Colonic mucosa (tissue), 4 donors: ENCODE data around the gene KDM4B. TPM values are rescaled to one million over a fixed set of nuclear protein-coding genes. Genes with fewer than 3 reads are reported as not detected.
A peak's percentile ranks its signal among the peaks of the same experiment; 100 is the strongest.
"Not testable (repeated sequence)": the region's sequence is repeated elsewhere in the genome, so short reads cannot be mapped to it uniquely, and the experiment has no call there.

Experiments used
- DNase-seq: peaks from one replicate; pipeline ENCODE4 v3.0.0-alpha.2; 2020
- H3K27ac ChIP-seq: fragments of 200-600 bp; one replicate; pipeline ENCODE4 v1.8.0; 2021
- H3K27me3 ChIP-seq: fragments of 200-600 bp; one replicate; pipeline ENCODE4 v1.8.0; 2021
- H3K36me3 ChIP-seq: fragments of 200-600 bp; one replicate; pipeline ENCODE4 v1.8.0; 2021
- H3K4me1 ChIP-seq: fragments of 200-600 bp; one replicate; pipeline ENCODE4 v1.8.0; 2021; ENCODE audit warnings: mild to moderate bottlenecking
- H3K4me3 ChIP-seq: fragments of 200-600 bp; one replicate; pipeline ENCODE4 v1.8.0; 2021
- H3K9ac ChIP-seq, 2 donors: one replicate each; pipeline ENCODE4 v1.7.0; 2013; ENCODE audit warnings: control low read depth in 2 of 2, low read depth in 2 of 2, low read length in 2 of 2
- H3K9me3 ChIP-seq: fragments of 200-600 bp; one replicate; pipeline ENCODE4 v1.8.0; 2021
- intact Hi-C: fragments of 100-400 bp; cut with DNase I; formaldehyde crosslinking; loops from one replicate; pipeline ENCODE4 v1.14.1; 2022
- total RNA-seq, 2 donors: library from RNA; stranded (reverse); fragmentation: NEBNext Ultra II Directional in 1 of 2; extraction: Animal tissue kit (Norgen Biotek cat#: 25700) in 1 of 2; gene quantifications; one replicate each; pipeline ENCODE4 v1.2.1, GENCODE V29; 2021
- TF ChIP-seq, protein P1 (sequence below): fragments of 200-600 bp; IDR thresholded peaks from one replicate; pipeline ENCODE4 v1.8.0; 2022; ENCODE audit warnings: antibody characterized with exemption, mild to moderate bottlenecking
- donor health status: healthy.
- donor health status: DM: no; HTN: no; CAD: no.
- donor health status: DM: no; HTN: no; CAD: no.

KDM4B gene
- total RNA-seq, 2 donors from 2014 or later: 35.2 to 52.9 TPM

DNA sequence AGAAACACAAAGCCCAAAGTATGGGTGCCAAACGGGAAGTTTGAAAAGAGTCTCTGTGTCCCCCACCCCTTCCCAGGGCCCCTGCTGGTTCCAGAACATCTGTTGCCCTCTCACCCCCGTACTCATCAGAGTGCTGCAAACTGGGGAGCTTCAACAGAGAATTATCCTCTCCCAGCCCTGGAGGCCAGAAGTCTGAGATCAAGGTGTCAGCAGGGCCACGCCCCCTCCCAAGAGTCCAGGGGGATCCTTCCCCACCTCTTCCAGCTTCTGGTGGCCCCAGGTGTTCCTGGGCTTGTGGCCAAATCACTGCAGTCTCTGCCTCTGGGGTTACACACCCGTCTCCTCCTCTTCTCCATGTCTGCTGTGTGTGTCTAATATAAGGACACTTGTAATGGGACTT lies 188.3 kb downstream of the KDM4B start:
- DNase-seq: no peak
- H3K4me1 ChIP-seq: no peaks in the 10 kb centered on the region
- H3K9me3 ChIP-seq: no peaks in the 10 kb centered on the region
- no peak overlapping the region for H3K9ac ChIP-seq
- no peak overlapping the region for H3K4me3 ChIP-seq
- TF ChIP-seq, protein P1, sequence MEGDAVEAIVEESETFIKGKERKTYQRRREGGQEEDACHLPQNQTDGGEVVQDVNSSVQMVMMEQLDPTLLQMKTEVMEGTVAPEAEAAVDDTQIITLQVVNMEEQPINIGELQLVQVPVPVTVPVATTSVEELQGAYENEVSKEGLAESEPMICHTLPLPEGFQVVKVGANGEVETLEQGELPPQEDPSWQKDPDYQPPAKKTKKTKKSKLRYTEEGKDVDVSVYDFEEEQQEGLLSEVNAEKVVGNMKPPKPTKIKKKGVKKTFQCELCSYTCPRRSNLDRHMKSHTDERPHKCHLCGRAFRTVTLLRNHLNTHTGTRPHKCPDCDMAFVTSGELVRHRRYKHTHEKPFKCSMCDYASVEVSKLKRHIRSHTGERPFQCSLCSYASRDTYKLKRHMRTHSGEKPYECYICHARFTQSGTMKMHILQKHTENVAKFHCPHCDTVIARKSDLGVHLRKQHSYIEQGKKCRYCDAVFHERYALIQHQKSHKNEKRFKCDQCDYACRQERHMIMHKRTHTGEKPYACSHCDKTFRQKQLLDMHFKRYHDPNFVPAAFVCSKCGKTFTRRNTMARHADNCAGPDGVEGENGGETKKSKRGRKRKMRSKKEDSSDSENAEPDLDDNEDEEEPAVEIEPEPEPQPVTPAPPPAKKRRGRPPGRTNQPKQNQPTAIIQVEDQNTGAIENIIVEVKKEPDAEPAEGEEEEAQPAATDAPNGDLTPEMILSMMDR: no peak
- intact Hi-C loops: loop anchor here (10.0 kb wide), 1 partner anchor 102 kb away; no protein-coding TSS in a partner anchor
- H3K27me3 ChIP-seq: no peaks in the 10 kb centered on the region
- no peaks in the 10 kb centered on the region for H3K36me3 ChIP-seq
- H3K27ac ChIP-seq: no peak overlapping the region

DNA sequence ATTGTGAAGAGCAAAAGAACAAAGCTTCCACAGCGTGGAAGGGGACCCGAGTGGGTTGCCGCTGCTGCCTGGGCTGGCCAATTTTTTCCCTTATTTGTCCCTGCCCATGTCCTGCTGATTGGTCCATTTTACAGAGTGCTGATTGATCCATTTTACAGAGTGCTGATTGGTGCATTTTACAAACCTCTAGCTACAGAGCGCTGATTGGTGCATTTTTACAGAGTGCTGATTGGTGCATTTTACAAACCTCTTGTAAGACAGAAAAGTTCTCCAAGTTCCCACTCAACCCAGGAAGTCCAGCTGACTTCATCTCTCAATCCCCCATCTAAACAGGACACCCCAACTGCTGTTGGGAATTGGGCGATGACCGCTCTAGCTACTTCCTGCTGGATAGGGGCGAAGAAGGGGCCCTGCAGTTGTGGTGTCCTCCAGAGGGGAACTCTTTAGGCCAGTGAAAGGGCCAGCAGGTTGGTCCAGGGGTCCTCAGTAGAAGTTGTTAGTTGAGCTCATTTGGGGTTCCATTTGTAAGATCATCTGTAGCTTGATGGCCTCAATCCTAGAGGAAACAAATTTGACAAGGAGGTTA lies 189.7 kb downstream of the KDM4B start:
- H3K27me3 ChIP-seq, H3K36me3 ChIP-seq, H3K4me1 ChIP-seq, H3K4me3 ChIP-seq, DNase-seq, H3K27ac ChIP-seq, H3K9me3 ChIP-seq, H3K9ac ChIP-seq: not testable (repeated sequence)
- intact Hi-C loops: loop anchor here (10.0 kb wide), 1 partner anchor 104 kb away; no protein-coding TSS in a partner anchor

DNA sequence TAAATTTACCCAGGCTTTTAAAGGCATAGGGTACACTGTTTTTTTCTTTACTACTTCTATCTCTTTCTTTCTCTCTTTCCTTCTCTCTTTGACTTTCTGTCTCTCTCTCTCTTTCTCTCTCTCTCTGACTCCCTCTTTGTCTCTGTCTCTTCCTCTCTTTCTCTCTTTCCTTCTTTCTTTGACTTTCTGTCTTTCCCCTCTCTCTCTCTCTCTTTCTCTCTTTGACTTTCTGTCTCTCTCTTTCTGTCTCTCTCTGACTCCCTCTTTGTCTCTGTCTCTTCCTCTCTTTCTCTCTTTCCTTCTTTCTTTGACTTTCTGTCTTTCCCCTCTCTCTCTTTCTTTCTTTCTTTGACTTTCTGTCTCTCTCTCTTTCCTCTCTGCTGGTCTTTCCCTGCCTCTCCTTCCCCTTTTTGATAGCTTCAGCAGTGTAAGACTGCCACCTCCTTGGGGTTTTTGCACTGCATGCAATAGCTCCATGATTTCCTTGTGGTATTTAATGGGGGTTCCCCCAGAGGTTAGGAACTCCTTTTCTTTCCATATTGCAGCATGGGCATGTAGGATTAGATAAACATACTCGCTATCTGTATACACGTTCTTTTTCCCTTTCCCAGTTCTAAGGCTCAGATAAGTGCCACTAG lies 191.4 kb downstream of the KDM4B start:
- intact Hi-C loops: not testable (repeated sequence)

DNA sequence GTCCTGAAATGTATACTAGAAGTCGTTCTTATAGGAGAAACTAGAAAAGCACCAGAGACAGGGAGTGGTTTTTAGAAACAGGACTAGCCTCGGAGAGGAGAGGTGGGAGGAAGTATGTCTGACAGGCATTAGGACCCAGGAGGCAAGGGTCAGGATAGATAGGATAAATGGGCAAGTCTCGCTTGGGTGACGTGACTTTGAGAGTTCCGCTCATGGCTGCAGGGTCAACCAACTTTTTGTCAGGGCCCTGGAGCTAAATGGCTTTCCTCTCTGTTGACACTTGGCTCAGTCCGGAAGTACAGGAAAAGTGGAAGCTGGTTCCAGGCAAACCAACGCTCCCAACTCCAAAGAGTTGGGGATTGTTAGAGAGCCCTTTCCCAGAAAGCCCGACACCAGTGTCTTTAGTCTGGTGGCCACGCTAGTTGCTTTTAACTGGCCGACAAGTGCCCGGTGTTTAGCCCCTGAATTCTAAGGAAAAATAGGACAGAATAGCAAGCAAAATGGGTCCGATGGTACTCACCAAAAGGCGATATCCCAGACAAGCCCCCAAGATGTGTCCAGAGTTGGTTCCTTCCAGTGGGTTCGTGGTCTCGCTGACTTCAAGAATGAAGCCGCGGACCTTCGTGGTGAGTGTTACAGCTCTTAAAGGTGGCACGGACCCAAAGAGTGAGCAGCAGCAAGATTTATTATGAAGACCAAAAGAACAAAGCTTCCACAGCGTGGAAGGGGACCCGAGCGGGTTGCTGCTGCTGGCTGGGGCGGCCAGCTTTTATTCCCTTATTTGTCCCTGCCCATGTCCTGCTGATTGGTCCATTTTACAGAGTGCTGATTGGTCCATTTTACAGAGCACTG lies 196.2 kb downstream of the KDM4B start:
- intact Hi-C loops, H3K4me3 ChIP-seq, H3K27ac ChIP-seq, H3K9ac ChIP-seq, DNase-seq, H3K9me3 ChIP-seq, H3K27me3 ChIP-seq, H3K36me3 ChIP-seq, H3K4me1 ChIP-seq: not testable (repeated sequence)

More for the DNA sequence above, 191.4 kb downstream of the KDM4B start:
- H3K9me3 ChIP-seq, H3K36me3 ChIP-seq, H3K4me3 ChIP-seq, H3K4me1 ChIP-seq, DNase-seq, H3K27ac ChIP-seq, H3K9ac ChIP-seq, H3K27me3 ChIP-seq: not testable (repeated sequence)

DNA sequence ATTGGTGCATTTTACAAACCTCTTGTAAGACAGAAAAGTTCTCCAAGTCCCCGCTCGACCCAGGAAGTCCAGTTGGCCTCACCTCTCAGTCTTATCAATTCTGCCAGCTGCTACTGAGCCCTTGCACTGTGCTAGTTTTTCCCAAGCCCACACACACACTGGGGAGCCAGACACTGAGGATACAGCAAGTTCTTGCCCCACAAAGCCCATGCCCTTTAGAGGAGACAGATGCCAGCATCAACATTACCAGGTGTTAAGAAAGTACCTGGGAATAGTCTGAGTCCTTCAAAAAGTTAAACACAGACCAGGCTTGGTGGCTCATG lies 196.7 kb downstream of the KDM4B start:
- DNase-seq: no peak
- Histone ChIP-seq H3K27ac (no peak overlapping the region), H3K4me3 (no peak overlapping the region), H3K27me3 (no peaks in the 10 kb centered on the region), H3K4me1 (no peaks in the 10 kb centered on the region), H3K9ac (no peak overlapping the region), H3K9me3 (no peaks in the 10 kb centered on the region), H3K36me3 (no peaks in the 10 kb centered on the region)
- intact Hi-C loops: no loop called here
- TF ChIP-seq, protein P1: no peak

DNA sequence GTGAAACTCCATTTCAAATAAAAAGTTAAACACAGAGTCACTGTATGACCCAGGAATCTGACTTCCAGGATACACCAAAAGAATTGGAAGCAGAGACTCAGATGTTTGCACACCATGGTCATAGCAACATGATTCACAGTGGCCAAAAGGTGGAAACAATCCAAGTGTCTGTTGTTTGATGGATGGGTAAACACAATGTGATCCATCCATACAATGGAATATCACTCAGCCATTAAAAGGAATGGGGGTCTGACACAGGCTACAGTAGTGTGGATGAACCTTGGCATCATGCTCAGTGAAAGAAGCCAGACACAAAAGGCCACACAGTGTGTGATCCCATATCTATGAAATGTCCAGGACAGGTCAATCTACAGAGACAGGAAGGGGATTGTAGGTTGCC lies 197.3 kb downstream of the KDM4B start:
- Histone ChIP-seq H3K4me3 (no peak overlapping the region), H3K4me1 (no peaks in the 10 kb centered on the region), H3K9ac (no peak overlapping the region), H3K27me3 (no peaks in the 10 kb centered on the region), H3K9me3 (no peaks in the 10 kb centered on the region), H3K36me3 (no peaks in the 10 kb centered on the region), H3K27ac (no peak overlapping the region)
- TF ChIP-seq, protein P1: no peak
- DNase-seq: no peak
- intact Hi-C loops: no loop called here

DNA sequence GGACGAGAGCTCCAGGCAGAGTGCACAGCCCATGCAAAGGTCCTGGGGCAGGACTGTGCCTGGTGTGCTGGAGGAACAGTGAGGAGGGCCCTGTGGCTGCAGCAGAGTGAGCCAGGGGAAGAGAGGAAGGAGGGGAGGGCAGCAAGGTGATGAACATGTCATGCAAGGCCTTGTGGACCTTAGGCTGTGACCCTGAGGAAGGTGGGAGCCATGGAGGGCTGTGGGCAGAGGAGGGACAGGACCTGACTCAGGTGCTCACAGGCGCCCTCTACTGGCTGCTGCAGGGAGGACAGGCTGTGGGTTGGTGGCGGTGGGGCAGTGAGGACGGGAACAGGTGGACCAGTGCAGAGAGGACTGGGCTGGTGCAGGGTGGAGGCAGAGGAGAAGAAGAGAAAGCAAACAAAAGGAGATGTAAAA lies 201.4 kb downstream of the KDM4B start:
- peak; percentile 39 for DNase-seq
- TF ChIP-seq, protein P1: peak; percentile 30
- Histone ChIP-seq H3K4me3 (no peak overlapping the region), H3K9me3 (no peaks in the 10 kb centered on the region), H3K36me3 (no peaks in the 10 kb centered on the region), H3K9ac (no peak overlapping the region), H3K27ac (no peak overlapping the region), H3K4me1 (no peaks in the 10 kb centered on the region), H3K27me3 (no peaks in the 10 kb centered on the region)
- intact Hi-C loops: no loop called here
